Immature natural killer cell (primary cell): ENCODE measurements around the gene TMBIM1. TPM values are rescaled to one million over a fixed set of nuclear protein-coding genes. Genes with fewer than 3 reads are reported as not detected.
"Not testable (repeated sequence)": the region's sequence is repeated elsewhere in the genome, so short reads cannot be mapped to it uniquely, and the experiment has no call there.

Source experiments
- DNase-seq, 3 donors: peaks; one replicate each; pipeline ENCODE4 v3.0.0; 2022; ENCODE audit warnings: mixed read lengths in 1 of 3
- H3K27ac Mint-ChIP-seq, 6 donors: one replicate each; pipeline ENCODE4 v1.8.0; 2020; ENCODE audit warnings: mixed read lengths in 6 of 6, mild to moderate bottlenecking in 5 of 6, inconsistent platforms in 4 of 6, moderate library complexity in 3 of 6
- H3K27me3 Mint-ChIP-seq, 3 donors: one replicate each; pipeline ENCODE4 v1.8.0; 2020 to 2021; ENCODE audit warnings: low read depth in 3 of 3, mild to moderate bottlenecking in 3 of 3, mixed read lengths in 3 of 3, moderate library complexity in 3 of 3, inconsistent platforms in 1 of 3
- H3K36me3 Mint-ChIP-seq, 3 donors: one replicate each; pipeline ENCODE4 v1.8.0; 2020; ENCODE audit warnings: mixed read lengths in 3 of 3, inconsistent platforms in 2 of 3, mild to moderate bottlenecking in 2 of 3
- H3K4me1 Mint-ChIP-seq, 2 donors: one replicate each; pipeline ENCODE4 v1.8.0; 2020; ENCODE audit warnings: inconsistent platforms in 2 of 2, mild to moderate bottlenecking in 2 of 2, mixed read lengths in 2 of 2, moderate library complexity in 1 of 2
- H3K4me3 Mint-ChIP-seq, 5 donors: one replicate each; pipeline ENCODE4 v1.8.0; 2020; ENCODE audit warnings: mild to moderate bottlenecking in 5 of 5, mixed read lengths in 5 of 5, inconsistent platforms in 3 of 5, moderate library complexity in 3 of 5
- H3K9me3 Mint-ChIP-seq, 6 donors: one replicate each; pipeline ENCODE4 v1.8.0; 2020; ENCODE audit warnings: mild to moderate bottlenecking in 6 of 6, mixed read lengths in 6 of 6, inconsistent platforms in 4 of 6, moderate library complexity in 3 of 6
- polyA plus RNA-seq, 3 donors: library from polyadenylated mRNA; unstranded; fragments of 300-500 nt; fragmentation: Illumina TruSeq; gene quantifications; one replicate each; pipeline ENCODE4 v1.2.3, GENCODE V29; 2021

TMBIM1 gene
- polyA plus RNA-seq, 3 donors from 2014 or later, result 119 to 268 (median 155) TPM

DNA sequence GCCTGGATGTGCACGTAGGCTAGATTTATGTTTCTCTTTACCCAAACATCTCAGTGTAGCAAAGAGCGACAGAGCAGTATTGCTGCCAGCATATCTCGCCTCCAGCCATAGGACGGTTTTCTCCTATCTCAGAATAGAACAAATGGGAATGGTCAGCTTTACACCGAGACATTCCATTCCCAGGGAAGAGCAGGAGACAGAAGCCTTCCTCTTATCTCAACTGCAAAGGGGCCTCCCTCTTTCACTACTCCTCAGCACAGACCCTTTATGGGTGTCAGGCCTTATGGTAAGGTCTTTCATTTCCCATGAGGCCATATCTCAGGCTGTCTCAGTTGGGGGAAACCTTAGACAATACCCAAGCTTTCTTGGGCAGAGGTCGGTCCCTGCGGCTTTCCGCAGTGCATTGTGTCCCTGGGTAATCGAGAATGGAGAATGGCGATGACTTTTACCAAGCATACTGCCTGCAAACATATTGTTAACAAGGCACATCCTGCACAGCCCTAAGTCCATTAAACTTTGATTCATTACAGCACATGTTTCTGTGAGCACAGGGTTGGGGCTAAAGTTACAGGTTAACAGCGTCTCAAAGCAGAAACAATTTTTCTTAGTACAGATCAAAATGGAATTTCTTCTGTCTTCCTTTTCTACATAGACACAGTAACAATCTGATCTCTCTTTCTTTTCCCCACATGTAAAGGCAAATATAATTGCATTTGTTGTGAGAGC is 19.4 kb upstream of the TMBIM1 start:
- H3K27me3 Mint-ChIP-seq, DNase-seq, H3K9me3 Mint-ChIP-seq, H3K36me3 Mint-ChIP-seq, H3K4me3 Mint-ChIP-seq, H3K27ac Mint-ChIP-seq: not testable (repeated sequence)
- peaks cover 9 to 12% of the 10 kb centered on the region in 2 donors for H3K4me1 Mint-ChIP-seq

DNA sequence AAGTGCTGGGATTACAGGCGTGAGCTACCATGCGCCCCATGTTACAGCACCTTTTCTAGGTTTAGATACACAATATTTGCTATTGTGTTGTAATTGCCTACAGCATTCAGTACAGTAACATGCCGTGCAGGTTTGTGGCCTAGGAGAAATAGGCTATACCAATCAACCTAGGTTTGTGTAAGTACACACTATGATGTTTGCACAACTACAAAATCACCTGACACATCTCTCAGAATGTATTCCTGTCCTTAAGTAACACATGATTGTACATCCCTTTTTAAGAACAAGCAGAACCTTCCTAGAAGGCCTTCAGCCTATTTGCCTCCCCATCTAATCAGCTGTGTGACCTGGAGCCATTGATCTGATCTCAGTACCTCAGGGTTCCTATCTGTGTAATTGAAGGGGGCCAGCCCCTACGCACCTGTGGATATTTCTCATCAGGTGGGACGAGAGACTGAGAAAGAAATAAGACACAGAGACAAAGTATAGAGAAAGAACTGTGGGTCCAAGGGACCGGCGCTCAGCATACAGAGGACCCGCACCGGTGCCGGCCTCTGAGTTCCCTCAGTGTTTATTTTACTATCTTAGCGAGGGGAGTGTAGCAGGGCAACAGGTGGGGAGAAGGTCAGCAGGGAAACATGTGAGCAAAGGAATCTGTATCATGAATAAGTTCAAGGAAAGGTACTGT is 18.7 kb upstream of the TMBIM1 start:
- no peak overlapping the region for H3K4me3 Mint-ChIP-seq
- DNase-seq, result no peak
- H3K36me3 Mint-ChIP-seq, result peaks cover 0 to 5% (median 0%) of the 10 kb centered on the region in 3 donors
- H3K4me1 Mint-ChIP-seq, result peaks cover 4 to 5% of the 10 kb centered on the region in 2 donors
- peaks cover 2% of the 10 kb centered on the region in 3 donors for H3K27me3 Mint-ChIP-seq
- no peaks in the 10 kb centered on the region for H3K9me3 Mint-ChIP-seq
- H3K27ac Mint-ChIP-seq, result no peak overlapping the region

DNA sequence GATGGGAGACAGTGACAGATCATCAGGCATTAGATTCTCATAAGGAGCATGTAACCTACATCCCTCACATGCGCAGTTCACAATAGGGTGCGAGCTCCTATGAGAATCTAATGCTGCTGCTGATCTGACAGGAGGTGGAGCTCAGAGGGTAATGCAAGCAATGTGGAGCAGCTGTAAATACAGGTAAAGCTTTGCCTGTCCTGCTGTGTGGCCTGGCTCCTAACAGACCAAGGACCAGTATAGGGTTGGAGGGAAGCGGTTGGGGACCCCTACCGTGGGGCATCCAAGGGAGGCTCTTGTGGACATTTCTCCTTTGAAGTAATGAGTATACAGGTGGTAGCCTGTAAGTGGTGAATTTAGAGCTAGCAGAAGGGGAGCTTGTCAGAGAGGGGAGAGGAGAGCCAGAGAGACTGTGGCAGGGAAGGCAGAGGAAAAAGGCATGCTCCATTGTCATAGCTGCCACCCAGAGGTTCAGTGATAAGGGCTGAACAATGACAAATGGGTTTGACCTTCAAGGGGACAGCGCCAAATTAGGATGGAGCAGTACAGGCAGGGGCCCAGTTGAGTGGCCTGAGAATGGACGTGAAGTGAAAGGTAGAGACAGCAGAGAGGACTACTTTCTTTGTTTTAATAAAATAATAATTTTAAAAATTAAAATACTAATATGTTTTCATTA is 15.2 kb upstream of the TMBIM1 start:
- Mint-ChIP-seq H3K27ac (no peak overlapping the region), H3K4me1 (no peaks in the 10 kb centered on the region), H3K4me3 (no peak overlapping the region), H3K36me3 (no peaks in the 10 kb centered on the region), H3K27me3 (peaks cover 0 to 3% (median 2%) of the 10 kb centered on the region in 3 donors), H3K9me3 (no peaks in the 10 kb centered on the region)
- no peak for DNase-seq

- Mint-ChIP-seq H3K36me3 (no peaks in the 10 kb centered on the region), H3K27me3 (peaks cover 0 to 3% (median 2%) of the 10 kb centered on the region in 3 donors), H3K9me3 (no peaks in the 10 kb centered on the region), H3K4me3 (no peak overlapping the region), H3K27ac (no peak overlapping the region), H3K4me1 (peaks cover 3% of the 10 kb centered on the region in 2 donors)
- no peak for DNase-seq
Observed at GRCh38 chr2:218306184-218306920, 14.0 kb upstream of the TMBIM1 start.

DNA sequence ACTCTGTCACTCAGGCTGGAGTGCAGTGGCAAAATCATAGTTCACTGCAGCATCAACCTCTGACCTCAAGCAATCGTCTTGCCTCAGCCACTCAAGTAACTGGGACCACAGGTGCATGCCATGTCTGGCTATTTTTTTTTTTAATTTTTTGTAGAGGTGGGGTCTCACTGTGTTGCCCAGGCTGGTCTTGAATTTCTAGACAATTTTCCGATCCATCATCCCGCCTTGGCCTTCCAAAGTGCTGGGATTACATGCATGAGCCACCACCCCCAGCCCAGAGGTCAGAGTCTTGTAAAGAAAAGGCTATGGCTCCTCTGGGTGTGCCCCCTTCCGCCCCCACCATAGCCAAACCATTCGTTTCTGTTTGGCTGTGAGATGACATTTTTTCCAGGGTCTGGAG is 13.1 kb upstream of the TMBIM1 start:
- H3K4me1 Mint-ChIP-seq, result peaks cover 5 to 9% of the 10 kb centered on the region in 2 donors
- no peak overlapping the region for H3K4me3 Mint-ChIP-seq
- H3K9me3 Mint-ChIP-seq, result no peaks in the 10 kb centered on the region
- DNase-seq, result no peak
- H3K27me3 Mint-ChIP-seq, result peaks cover 0 to 3% (median 2%) of the 10 kb centered on the region in 3 donors
- H3K36me3 Mint-ChIP-seq, result no peaks in the 10 kb centered on the region
- H3K27ac Mint-ChIP-seq, result peak overlapping the region in 1 of 6 donors; percentile 17

- H3K9me3 Mint-ChIP-seq, result no peaks in the 10 kb centered on the region
- H3K4me3 Mint-ChIP-seq, result peak overlapping the region in 2 of 5 donors; percentile 5 to 8
- peaks cover 5 to 9% of the 10 kb centered on the region in 2 donors for H3K4me1 Mint-ChIP-seq
- peak; percentile 84 to 87 (median 84) for DNase-seq
- peak overlapping the region in 5 of 6 donors; percentile 33 to 85 (median 72) for H3K27ac Mint-ChIP-seq
- H3K27me3 Mint-ChIP-seq, result peaks cover 0 to 1% (median 0%) of the 10 kb centered on the region in 3 donors
- no peaks in the 10 kb centered on the region for H3K36me3 Mint-ChIP-seq
Observed at GRCh38 chr2:218301176-218301819, 9.0 kb upstream of the TMBIM1 start.

DNA sequence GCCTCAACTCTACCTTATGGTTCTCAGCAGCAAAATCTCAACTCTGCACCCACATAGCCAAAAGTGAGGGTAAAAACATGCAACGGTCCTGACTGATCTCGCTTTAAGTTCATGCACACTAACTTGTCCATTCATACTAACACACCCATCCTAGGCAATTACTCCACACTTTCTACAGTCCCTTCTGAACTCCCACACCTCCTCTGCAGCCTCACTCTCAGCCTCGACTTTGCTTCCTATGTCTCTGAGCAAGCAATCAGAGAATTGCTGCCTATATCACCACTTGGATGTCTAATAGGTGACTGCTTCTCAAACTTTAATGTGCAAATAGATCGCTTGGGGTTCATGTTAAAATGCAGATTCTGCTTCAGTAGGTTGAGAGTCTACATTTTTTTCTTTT is 7.8 kb upstream of the TMBIM1 start:
- Mint-ChIP-seq H3K27me3 (peaks cover 0 to 1% (median 0%) of the 10 kb centered on the region in 3 donors), H3K9me3 (no peaks in the 10 kb centered on the region), H3K27ac (peak overlapping the region in 2 of 6 donors; percentile 24 to 72), H3K4me3 (no peak overlapping the region), H3K4me1 (peaks cover 5 to 9% of the 10 kb centered on the region in 2 donors), H3K36me3 (no peaks in the 10 kb centered on the region)
- no peak for DNase-seq

DNA sequence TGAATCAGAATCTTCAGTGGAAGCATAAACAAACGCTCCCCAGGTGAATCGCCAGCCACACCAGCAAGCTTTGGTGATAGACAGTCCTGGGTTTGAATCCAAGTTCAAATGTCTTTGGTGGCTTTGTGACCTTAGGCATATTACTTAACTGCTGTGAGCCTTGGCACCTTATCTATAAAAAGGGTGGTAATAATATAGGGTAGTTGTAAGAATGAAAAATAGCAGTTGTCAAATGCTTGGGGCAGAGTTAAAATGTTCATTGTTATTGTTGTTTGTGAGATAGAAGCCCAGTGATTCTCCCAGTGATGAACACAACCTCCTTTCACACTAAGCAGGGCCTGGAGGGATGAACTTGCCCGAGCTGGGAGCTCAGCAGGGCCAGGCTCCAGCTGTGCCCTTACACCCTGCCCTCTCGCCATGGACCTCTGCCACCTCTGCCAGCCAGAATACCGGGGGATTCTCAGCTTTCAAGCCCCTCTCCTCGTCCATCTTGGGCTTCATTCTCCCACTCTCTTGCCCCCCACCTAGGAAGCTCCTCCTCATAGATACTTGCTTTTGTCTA is 6.1 kb upstream of the TMBIM1 start:
- Mint-ChIP-seq H3K9me3 (no peaks in the 10 kb centered on the region), H3K36me3 (no peaks in the 10 kb centered on the region), H3K27me3 (peaks cover 0 to 1% (median 0%) of the 10 kb centered on the region in 3 donors), H3K27ac (peak overlapping the region in 2 of 6 donors; percentile 29 to 44), H3K4me3 (no peak overlapping the region), H3K4me1 (peaks cover 18 to 19% of the 10 kb centered on the region in 2 donors)
- no peak for DNase-seq

GRCh38 chr2:218296847-218297246 is 4.5 kb upstream of the TMBIM1 start:
- Mint-ChIP-seq H3K4me1 (peaks cover 27 to 30% of the 10 kb centered on the region in 2 donors), H3K27me3 (no peaks in the 10 kb centered on the region), H3K27ac (no peak overlapping the region), H3K36me3 (no peaks in the 10 kb centered on the region), H3K4me3 (no peak overlapping the region), H3K9me3 (no peaks in the 10 kb centered on the region)
- DNase-seq, result no peak

GRCh38 chr2:218296200-218296599 is 3.9 kb upstream of the TMBIM1 start:
- no peak for DNase-seq
- peaks cover 28 to 32% of the 10 kb centered on the region in 2 donors for H3K4me1 Mint-ChIP-seq

GRCh38 chr2:218295029-218295428 is 2.7 kb upstream of the TMBIM1 start:
- no peaks in the 10 kb centered on the region for H3K27me3 Mint-ChIP-seq
- no peak for DNase-seq
- H3K4me1 Mint-ChIP-seq, result peaks cover 39% of the 10 kb centered on the region in 2 donors
- no peak overlapping the region for H3K4me3 Mint-ChIP-seq
- no peak overlapping the region for H3K27ac Mint-ChIP-seq
- H3K36me3 Mint-ChIP-seq, result no peaks in the 10 kb centered on the region
- no peaks in the 10 kb centered on the region for H3K9me3 Mint-ChIP-seq

More at GRCh38 chr2:218296200-218296599, 3.9 kb upstream of the TMBIM1 start:
- H3K27me3 Mint-ChIP-seq, result no peaks in the 10 kb centered on the region
- no peaks in the 10 kb centered on the region for H3K36me3 Mint-ChIP-seq
- H3K4me3 Mint-ChIP-seq, result no peak overlapping the region
- no peaks in the 10 kb centered on the region for H3K9me3 Mint-ChIP-seq
- H3K27ac Mint-ChIP-seq, result peak overlapping the region in 1 of 6 donors; percentile 55

DNA sequence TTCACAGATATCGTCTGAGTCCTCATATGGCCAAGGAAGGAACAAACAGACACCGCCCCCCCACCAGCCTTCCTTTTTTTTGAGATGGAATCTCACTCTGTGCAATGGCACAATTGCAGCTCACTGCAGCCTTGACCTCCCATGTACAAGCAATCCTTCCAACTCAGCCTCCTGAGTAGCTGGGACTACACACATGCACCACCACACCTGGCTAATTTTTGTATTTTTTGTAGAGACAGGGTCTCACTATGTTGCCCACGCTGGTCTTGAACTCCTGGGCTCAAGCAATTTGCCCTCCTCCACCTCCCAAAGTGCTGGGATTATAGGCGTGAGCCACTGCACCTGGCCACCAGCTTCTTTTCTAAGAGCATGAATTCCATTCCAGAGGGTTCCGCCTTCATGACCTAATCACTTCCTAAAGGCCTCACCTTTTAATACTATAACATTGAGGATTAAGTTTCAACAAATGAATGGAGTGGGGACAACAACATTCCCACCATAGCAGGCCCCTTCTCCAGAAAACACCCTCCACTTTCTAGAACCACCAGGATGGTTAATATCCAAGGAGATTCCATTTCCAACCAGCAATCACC is 2.2 kb upstream of the TMBIM1 start:
- Mint-ChIP-seq H3K4me1 (peaks cover 44% of the 10 kb centered on the region in 2 donors), H3K9me3 (no peaks in the 10 kb centered on the region), H3K4me3 (no peak overlapping the region), H3K36me3 (no peaks in the 10 kb centered on the region), H3K27ac (peak overlapping the region in 2 of 6 donors; percentile 34 to 37), H3K27me3 (no peaks in the 10 kb centered on the region)
- DNase-seq, result no peak
